ENCODE data around the gene KCNQ1. TPM values are rescaled to one million over a fixed set of nuclear protein-coding genes. Genes with fewer than 3 reads are reported as not detected.

KCNQ1 gene
- total RNA-seq, 2 donors from 2014 or later: 33.5 to 39.7 TPM

GRCh38 chr11:2408671-2409070 lies 36.1 kb upstream of the KCNQ1 start:
- DNase-seq (no peak), ATAC-seq (no peak)
- intact Hi-C loops (cut with DNase I): no loop called here

GRCh38 chr11:2409126-2409525 lies 35.7 kb upstream of the KCNQ1 start:
- ATAC-seq: no peak
- intact Hi-C loops (cut with DNase I): no loop called here
- DNase-seq: no peak

- intact Hi-C loops (cut with DNase I): loop anchor here in 1 of 2 donors (10.0 kb wide), 1 partner anchor 45 kb away; no protein-coding TSS in a partner anchor
- ATAC-seq (no peak), DNase-seq (no peak)
Measured at GRCh38 chr11:2409611-2410468, 35.0 kb upstream of the KCNQ1 start.

GRCh38 chr11:2410616-2411015 lies 34.2 kb upstream of the KCNQ1 start:
- DNase-seq (no peak), ATAC-seq (no peak)
- intact Hi-C loops (cut with DNase I): loop anchor here in 1 of 2 donors (10.0 kb wide), 1 partner anchor 46 kb away; no protein-coding TSS in a partner anchor

- intact Hi-C loops (cut with DNase I): loop anchor here in 1 of 2 donors (10.0 kb wide), 1 partner anchor 47 kb away; no protein-coding TSS in a partner anchor
- DNase-seq: no peak
- ATAC-seq: no peak
Measured at GRCh38 chr11:2411446-2412305, 33.1 kb upstream of the KCNQ1 start.

- no peak for DNase-seq
- no peak for ATAC-seq
- intact Hi-C loops (cut with DNase I): loop anchor here in 1 of 2 donors (10.0 kb wide), 1 partner anchor 48 kb away; no protein-coding TSS in a partner anchor
Measured at GRCh38 chr11:2412323-2412722, 32.5 kb upstream of the KCNQ1 start.

GRCh38 chr11:2413742-2414579 lies 30.8 kb upstream of the KCNQ1 start:
- intact Hi-C loops (cut with DNase I): loop anchor here in 1 of 2 donors (10.0 kb wide), 1 partner anchor 49 kb away; no protein-coding TSS in a partner anchor
- DNase-seq (no peak), ATAC-seq (no peak)

- DNase-seq (no peak), ATAC-seq (no peak)
- intact Hi-C loops (cut with DNase I): loop anchor here in 1 of 2 donors (10.0 kb wide), 1 partner anchor 50 kb away; no protein-coding TSS in a partner anchor
Measured at GRCh38 chr11:2414616-2415015, 30.2 kb upstream of the KCNQ1 start.

- no peak for DNase-seq
- intact Hi-C loops (cut with DNase I): loop anchor here in 1 of 2 donors (10.0 kb wide), 1 partner anchor 50 kb away; no protein-coding TSS in a partner anchor
- no peak for ATAC-seq
Measured at GRCh38 chr11:2415171-2415570, 29.6 kb upstream of the KCNQ1 start.

- DNase-seq: no peak
Measured at GRCh38 chr11:2415601-2416380, 29.0 kb upstream of the KCNQ1 start.

GRCh38 chr11:2416765-2417164 lies 28.0 kb upstream of the KCNQ1 start:
- DNase-seq: no peak
- intact Hi-C loops (cut with DNase I): loop anchor here in 1 of 2 donors (10.0 kb wide), 1 partner anchor 52 kb away; no protein-coding TSS in a partner anchor
- no peak for ATAC-seq

More at GRCh38 chr11:2415601-2416380, 29.0 kb upstream of the KCNQ1 start:
- intact Hi-C loops (cut with DNase I): loop anchor here in 1 of 2 donors (10.0 kb wide), 1 partner anchor 51 kb away; no protein-coding TSS in a partner anchor
- ATAC-seq: no peak

- intact Hi-C loops (cut with DNase I): loop anchor here in 1 of 2 donors (2.0 to 10.0 kb wide), 2 partner anchors 53 to 111 kb away; no protein-coding TSS in a partner anchor
- DNase-seq: no peak
- ATAC-seq: no peak
Measured at GRCh38 chr11:2417856-2418692, 26.7 kb upstream of the KCNQ1 start.

- ATAC-seq: no peak
- DNase-seq: no peak
- intact Hi-C loops (cut with DNase I): loop anchor here in 1 of 2 donors (2.0 to 10.0 kb wide), 2 partner anchors 54 to 112 kb away; no protein-coding TSS in a partner anchor
Measured at GRCh38 chr11:2418693-2419360, 26.0 kb upstream of the KCNQ1 start.

- intact Hi-C loops (cut with DNase I): loop anchor here (1.0 to 10.0 kb wide), 5 partner anchors 55 to 223 kb away; no protein-coding TSS in a partner anchor
- peak; percentile 81 to 86 for ATAC-seq
Measured at GRCh38 chr11:2419638-2420501, 24.9 kb upstream of the KCNQ1 start.

More at GRCh38 chr11:2419638-2420501, 24.9 kb upstream of the KCNQ1 start:
- peak; percentile 82 for DNase-seq
